ENCODE data around the gene STPG2. TPM values are rescaled to one million over a fixed set of nuclear protein-coding genes. Genes with fewer than 3 reads are reported as not detected.

The STPG2 gene
- total and polyA plus RNA-seq, 10 donors: 0.03 to 2.0 (median 0.67) TPM; not detected in 1

DNA sequence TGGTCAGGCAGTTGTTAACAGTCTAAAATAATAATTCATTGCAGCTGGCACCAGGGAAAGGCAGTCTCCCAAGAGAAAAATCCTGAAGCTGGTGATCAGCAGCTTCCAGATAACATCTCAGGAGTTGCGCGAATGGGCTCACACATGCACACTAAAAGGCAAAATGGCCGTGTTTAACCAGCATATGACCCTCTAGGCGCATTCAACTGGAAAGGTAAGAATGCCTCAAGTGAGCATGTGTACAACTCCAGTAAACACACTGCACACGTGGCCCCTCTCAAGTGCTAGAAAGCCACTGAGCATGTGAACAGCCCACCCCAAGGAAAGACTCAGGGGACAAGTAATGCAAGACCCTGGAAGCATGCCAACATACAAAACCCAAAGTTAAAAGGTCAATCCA lies 33.1 kb downstream of the STPG2 start:
- Histone ChIP-seq H3K9me3 (no peaks in the 10 kb centered on the region), H3K4me3 (no peak overlapping the region), H3K27ac (no peak overlapping the region), H3K27me3 (replicated peaks in 1 of 7) (no peaks in the 10 kb centered on the region), H3K36me3 (no peaks in the 10 kb centered on the region), H3K4me1 (no peaks in the 10 kb centered on the region)
- TF ChIP-seq POLR2A (IDR thresholded peaks at IDR 0.05) (no peak), POLR2AphosphoS5 (IDR thresholded peaks at IDR 0.05) (no peak)
- TF ChIP-seq, protein P1, sequence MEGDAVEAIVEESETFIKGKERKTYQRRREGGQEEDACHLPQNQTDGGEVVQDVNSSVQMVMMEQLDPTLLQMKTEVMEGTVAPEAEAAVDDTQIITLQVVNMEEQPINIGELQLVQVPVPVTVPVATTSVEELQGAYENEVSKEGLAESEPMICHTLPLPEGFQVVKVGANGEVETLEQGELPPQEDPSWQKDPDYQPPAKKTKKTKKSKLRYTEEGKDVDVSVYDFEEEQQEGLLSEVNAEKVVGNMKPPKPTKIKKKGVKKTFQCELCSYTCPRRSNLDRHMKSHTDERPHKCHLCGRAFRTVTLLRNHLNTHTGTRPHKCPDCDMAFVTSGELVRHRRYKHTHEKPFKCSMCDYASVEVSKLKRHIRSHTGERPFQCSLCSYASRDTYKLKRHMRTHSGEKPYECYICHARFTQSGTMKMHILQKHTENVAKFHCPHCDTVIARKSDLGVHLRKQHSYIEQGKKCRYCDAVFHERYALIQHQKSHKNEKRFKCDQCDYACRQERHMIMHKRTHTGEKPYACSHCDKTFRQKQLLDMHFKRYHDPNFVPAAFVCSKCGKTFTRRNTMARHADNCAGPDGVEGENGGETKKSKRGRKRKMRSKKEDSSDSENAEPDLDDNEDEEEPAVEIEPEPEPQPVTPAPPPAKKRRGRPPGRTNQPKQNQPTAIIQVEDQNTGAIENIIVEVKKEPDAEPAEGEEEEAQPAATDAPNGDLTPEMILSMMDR (IDR thresholded peaks at IDR 0.05 in 8 of 11, conservative IDR thresholded peaks at IDR 0.05 in 3 of 11): no peak
- intact Hi-C loops (cut with DNase I; ENCODE audit: low total_unique reads): no loop called here
- no peak for DNase-seq
- 66 to 91% (median 74%) methylated on average over 5 of the region's 5 CpGs for WGBS, 5 donors

DNA sequence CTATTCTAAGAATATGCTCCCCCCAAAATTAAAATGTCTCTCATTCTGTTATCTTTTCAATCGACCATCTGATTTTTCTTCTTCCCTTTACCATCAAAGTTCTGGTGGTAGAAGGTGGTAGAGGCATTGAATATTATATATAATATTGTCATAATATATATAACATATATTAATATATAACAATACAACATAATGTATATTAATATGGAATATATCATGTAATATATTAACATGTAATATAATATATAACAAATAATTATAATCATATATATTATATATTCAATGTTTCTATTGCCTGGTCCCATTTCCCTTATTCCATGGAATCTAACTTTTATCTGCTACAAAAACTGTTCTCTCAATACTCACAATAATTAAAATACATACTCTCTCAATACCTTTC lies 40.6 kb downstream of the STPG2 start:
- H3K4me1 ChIP-seq: no peaks in the 10 kb centered on the region
- WGBS, 5 donors: 60 to 91% (median 68%) methylated on average over 1 of the region's 1 CpG
- intact Hi-C loops (cut with DNase I; ENCODE audit: low total_unique reads): no loop called here
- no peaks in the 10 kb centered on the region for H3K36me3 ChIP-seq
- TF ChIP-seq, protein P1 (IDR thresholded peaks at IDR 0.05 in 8 of 11, conservative IDR thresholded peaks at IDR 0.05 in 3 of 11): no peak
- TF ChIP-seq POLR2AphosphoS5 (IDR thresholded peaks at IDR 0.05) (no peak), POLR2A (IDR thresholded peaks at IDR 0.05) (no peak)
- no peaks in the 10 kb centered on the region for H3K9me3 ChIP-seq
- no peak overlapping the region for H3K27ac ChIP-seq
- no peak overlapping the region for H3K4me3 ChIP-seq
- H3K27me3 ChIP-seq (replicated peaks in 1 of 7): no peaks in the 10 kb centered on the region
- DNase-seq: no peak

DNA sequence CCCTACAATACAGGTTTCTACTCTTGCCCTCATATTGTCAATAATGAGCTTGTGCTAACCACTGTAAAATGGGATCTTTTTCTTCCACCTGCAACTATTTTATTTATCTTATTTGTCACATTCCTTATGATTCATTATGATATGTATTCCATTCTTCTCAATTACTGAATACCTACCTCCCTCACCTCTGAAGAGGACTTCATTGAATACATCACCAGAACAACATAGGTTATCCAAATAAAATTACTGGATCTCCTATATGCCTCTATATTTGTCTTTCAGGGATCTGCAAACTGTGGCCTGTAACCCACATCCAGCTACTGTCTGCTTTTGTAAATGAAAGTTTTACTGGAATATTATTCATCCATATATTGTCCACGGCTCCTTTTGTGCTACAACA lies 41.3 kb downstream of the STPG2 start:
- WGBS, 5 donors: 3 to 87% (median 34%) methylated on average over 1 of the region's 1 CpG
- no peak overlapping the region for H3K4me3 ChIP-seq
- no peaks in the 10 kb centered on the region for H3K9me3 ChIP-seq
- no peak for DNase-seq
- intact Hi-C loops (cut with DNase I; ENCODE audit: low total_unique reads): no loop called here
- H3K27ac ChIP-seq: no peak overlapping the region
- TF ChIP-seq, protein P1 (IDR thresholded peaks at IDR 0.05 in 8 of 11, conservative IDR thresholded peaks at IDR 0.05 in 3 of 11): no peak
- TF ChIP-seq POLR2AphosphoS5 (IDR thresholded peaks at IDR 0.05) (no peak), POLR2A (IDR thresholded peaks at IDR 0.05) (no peak)
- H3K4me1 ChIP-seq: no peaks in the 10 kb centered on the region
- no peaks in the 10 kb centered on the region for H3K27me3 ChIP-seq (replicated peaks in 1 of 7)
- no peaks in the 10 kb centered on the region for H3K36me3 ChIP-seq

DNA sequence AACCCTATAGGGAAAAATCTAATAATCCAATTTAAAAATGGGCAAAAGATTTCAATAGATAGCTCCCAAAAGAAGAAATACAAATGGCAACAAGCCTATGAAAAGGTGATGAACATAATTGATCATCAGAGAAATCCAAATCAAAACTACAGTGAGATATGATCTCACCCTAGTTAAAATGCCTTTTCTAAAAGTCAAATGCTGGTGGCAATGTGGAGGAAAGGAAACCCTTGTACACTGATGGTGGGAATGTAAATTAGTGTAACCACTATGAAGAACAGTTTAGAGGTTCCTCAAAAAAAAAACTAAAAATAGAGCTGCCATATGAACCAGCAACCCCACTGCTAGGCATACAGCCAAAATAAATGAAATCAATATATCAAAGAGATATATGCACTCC lies 44.5 kb downstream of the STPG2 start:
- H3K27me3 ChIP-seq (replicated peaks in 1 of 7): no peaks in the 10 kb centered on the region
- TF ChIP-seq POLR2AphosphoS5 (IDR thresholded peaks at IDR 0.05): no peak
- TF ChIP-seq POLR2A (IDR thresholded peaks at IDR 0.05): no peak
- TF ChIP-seq, protein P1 (IDR thresholded peaks at IDR 0.05 in 8 of 11, conservative IDR thresholded peaks at IDR 0.05 in 3 of 11): no peak
- H3K4me1 ChIP-seq: no peaks in the 10 kb centered on the region
- peaks cover 0 to 20% (median 12%) of the 10 kb centered on the region in 8 donors for H3K9me3 ChIP-seq
- no peak overlapping the region for H3K4me3 ChIP-seq
- H3K36me3 ChIP-seq: peaks cover 0 to 3% (median 0%) of the 10 kb centered on the region in 6 donors
- intact Hi-C loops (cut with DNase I; ENCODE audit: low total_unique reads): no loop called here
- no peak overlapping the region for H3K27ac ChIP-seq
- DNase-seq: no peak

Data from spleen (tissue), 11 donors.